ENCODE measurements around the gene ROMO1. TPM values are rescaled to one million over a fixed set of nuclear protein-coding genes. Genes with fewer than 3 reads are reported as not detected.
"Not testable (repeated sequence)": the region's sequence is repeated elsewhere in the genome, so short reads cannot be mapped to it uniquely, and the experiment has no call there.

ROMO1 gene
- total RNA-seq, 1 experiment from 2014 or later = 273 TPM

DNA sequence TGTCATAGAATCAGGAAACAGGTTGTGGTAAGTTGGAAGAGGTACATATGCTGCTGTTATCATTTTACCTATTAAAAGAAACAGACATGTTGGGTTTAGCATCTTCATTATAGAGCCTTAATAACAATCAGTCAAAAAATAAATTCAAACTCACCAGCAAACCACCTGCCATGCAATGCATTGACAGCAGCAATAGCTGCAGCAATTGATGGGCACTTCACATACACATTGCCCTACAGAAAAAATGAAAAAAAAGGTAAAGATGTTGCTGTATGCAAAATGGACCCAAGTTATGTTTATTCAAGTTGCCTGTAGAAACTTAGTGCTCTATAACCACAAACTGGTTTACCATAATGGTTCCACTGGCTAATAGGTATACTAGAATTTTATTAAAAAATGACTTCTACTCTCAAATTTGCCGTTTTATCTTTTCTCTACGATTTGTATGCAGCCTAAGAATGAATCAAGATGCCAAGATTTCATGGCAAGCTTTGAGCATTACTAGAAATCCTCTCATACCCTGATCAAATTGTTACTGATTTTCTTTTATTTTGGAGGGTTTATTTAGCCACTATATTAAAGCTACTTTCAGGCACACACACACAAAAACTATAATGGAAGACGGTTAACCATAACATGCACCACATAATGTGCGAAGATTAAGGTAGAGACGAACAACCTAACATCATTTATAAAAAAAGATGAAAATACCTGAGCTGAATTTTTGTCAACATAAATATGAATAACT is 5.5 kb downstream of the ROMO1 start:
- in situ Hi-C loops (cut with HindIII; ENCODE audit: low pct_unique_long_range_greater_than_20kb, low sequenced_read_pairs) = no loop called here
- DNase-seq (ENCODE audit: low read depth, low spot score) = no peak

GRCh38 chr20:35705894-35706293 is 6.7 kb downstream of the ROMO1 start:
- in situ Hi-C loops (cut with HindIII; ENCODE audit: low pct_unique_long_range_greater_than_20kb, low sequenced_read_pairs); DNase-seq (ENCODE audit: low read depth, low spot score): not testable (repeated sequence)

DNA sequence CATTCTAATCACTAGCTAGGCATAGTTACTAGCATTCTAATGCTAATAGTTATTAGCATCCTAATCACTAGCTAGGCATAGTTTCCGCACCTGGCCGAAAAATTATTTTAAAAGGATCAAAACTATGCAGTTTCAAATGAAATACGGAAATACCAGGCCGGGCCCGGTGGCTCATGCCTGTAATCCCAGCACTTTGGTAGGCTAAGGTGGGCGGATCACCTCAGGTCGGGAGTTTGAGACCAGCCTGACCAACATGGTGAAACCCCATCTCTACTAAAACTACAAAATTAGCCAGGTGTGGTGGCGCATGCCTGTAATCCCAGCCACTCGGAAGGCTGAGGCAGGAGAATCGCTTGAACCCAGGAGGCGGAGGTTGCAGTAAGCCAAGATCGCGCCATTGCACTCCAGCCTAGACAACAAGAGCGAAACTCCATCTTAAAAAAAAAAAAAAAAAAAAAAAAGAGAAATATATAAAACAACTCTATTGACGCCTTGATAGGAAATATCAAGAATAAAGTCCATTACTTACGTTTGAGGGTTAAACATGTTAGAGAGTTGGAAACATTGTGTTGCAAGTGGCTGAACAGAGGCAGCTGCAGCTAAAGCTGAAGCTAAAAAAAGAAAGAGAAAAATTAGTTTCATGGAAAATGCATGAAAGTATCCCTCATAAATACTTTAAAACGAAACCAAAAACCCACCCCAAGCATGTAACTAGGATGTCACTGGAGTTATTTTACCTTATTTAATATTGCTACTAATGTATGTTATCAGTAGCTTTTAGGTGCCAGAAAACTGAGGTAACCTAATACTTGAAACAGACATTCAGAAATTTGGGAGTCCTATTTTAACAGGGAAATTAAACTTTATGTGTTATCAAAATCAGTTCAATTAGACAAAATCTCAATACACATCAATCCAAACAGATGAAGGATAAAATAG is 7.7 kb downstream of the ROMO1 start:
- DNase-seq (ENCODE audit: low read depth, low spot score); in situ Hi-C loops (cut with HindIII; ENCODE audit: low pct_unique_long_range_greater_than_20kb, low sequenced_read_pairs): not testable (repeated sequence)

DNA sequence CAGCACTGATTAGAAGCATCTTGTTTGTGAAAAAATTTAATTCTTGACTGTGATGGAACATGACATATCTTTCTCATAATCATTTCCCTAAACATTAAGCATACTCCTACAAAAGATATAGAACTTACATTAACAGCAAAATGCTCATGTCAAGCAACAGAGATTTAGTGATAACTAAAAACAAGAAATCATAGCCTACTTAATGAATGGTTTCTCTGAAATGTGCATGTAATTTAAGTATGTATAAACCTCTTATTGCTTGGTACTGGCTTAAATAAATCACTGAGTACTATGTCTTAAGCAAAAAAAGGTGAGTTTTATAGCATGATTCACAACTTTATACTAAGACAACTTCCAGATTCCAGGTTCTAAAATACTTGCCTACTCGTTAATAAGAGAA is 9.3 kb downstream of the ROMO1 start:
- DNase-seq (ENCODE audit: low read depth, low spot score) = no peak
- in situ Hi-C loops (cut with HindIII; ENCODE audit: low pct_unique_long_range_greater_than_20kb, low sequenced_read_pairs) = no loop called here

DNA sequence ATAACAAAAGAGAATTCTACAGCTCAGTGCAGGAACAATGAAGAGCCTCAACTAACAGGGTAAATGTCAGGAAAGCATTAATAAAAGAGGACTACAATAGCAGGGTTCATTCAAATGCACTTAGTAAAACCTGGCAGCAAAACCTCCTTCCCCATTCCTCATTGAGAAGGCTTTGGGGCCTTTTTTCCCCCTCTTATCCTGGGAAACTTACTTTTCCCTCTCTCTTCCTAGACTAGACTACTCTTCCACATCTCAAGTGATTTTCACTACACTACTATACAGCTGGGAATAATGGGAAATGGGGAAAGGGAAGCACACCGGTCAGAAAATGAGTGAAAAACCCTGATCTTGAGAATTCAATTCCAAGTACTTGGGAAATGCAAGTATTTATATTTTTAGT is 10.1 kb downstream of the ROMO1 start:
- DNase-seq (ENCODE audit: low read depth, low spot score) = peak; percentile 30
- in situ Hi-C loops (cut with HindIII; ENCODE audit: low pct_unique_long_range_greater_than_20kb, low sequenced_read_pairs) = no loop called here

DNA sequence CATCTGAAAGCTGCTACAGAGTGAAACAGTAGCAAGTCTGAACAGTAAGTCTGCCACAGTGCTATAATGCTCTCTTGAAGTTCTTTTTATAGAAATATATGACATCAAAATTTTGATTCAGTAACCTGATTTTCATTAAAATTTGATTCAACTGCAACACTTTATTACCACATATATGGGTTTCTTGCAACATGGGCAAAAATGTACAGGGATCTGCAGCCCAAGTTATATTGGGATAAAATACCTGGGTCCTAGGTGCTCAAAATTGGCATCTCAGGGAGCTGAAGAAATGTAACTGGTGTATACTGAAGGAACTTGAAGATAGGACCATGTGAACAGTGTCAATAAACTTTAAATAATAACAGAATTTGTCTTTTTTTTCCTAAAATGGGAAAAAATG is 10.8 kb downstream of the ROMO1 start:
- in situ Hi-C loops (cut with HindIII; ENCODE audit: low pct_unique_long_range_greater_than_20kb, low sequenced_read_pairs) = no loop called here
- DNase-seq (ENCODE audit: low read depth, low spot score) = no peak

- in situ Hi-C loops (cut with HindIII; ENCODE audit: low pct_unique_long_range_greater_than_20kb, low sequenced_read_pairs) = no loop called here
- DNase-seq (ENCODE audit: low read depth, low spot score) = no peak
These were observed 11.8 kb downstream of the ROMO1 start for GRCh38 chr20:35710884-35711587.

DNA sequence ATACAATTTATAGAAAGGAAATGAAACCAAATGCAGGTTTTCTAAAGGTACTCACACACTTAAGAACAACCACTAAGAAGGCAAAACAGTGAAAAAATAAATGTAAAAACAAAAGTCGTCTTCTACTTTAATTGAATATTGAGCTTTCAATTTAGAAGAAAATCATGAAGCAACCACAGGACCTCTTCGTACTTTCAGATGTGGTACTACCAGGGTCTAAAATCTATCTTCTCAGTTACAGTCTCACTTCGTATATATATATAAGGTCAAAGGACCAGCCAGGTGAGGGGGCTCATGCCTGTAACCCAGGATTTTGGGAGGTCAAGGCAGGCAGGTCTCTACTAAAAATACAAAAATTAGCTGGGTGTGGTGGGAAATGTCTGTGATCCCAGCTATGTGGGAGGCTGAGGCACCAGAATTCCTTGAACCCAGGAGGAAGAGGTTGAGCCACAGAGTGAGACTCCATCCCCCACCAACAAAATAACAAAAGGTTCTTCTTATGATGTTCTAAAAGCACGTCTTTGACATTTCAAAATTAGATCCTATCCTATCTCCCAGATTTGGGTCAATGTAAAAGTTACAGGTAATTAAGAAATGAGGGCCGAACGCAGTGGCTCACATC is 12.5 kb downstream of the ROMO1 start:
- in situ Hi-C loops (cut with HindIII; ENCODE audit: low pct_unique_long_range_greater_than_20kb, low sequenced_read_pairs) = no loop called here
- no peak for DNase-seq (ENCODE audit: low read depth, low spot score)

DNA sequence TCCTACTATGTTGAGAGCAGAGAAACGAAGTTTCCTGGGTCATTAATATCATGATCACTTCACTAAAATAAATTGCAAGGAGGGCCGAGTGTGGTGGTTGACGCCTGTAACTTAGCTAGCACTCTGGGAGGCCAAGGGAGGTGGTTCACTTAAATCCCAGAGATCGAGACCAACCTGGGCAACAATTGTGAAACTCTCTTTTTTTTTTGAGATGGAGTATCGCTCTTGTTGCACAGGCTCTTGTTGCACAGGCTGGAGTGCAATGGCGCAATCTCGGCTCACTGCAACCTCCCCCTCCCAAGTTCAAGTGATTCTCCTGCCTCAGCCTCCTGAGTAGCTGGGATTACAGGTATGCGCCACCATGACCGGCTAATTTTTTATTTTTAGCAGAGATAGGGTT is 13.9 kb downstream of the ROMO1 start:
- in situ Hi-C loops (cut with HindIII; ENCODE audit: low pct_unique_long_range_greater_than_20kb, low sequenced_read_pairs); DNase-seq (ENCODE audit: low read depth, low spot score): not testable (repeated sequence)

DNA sequence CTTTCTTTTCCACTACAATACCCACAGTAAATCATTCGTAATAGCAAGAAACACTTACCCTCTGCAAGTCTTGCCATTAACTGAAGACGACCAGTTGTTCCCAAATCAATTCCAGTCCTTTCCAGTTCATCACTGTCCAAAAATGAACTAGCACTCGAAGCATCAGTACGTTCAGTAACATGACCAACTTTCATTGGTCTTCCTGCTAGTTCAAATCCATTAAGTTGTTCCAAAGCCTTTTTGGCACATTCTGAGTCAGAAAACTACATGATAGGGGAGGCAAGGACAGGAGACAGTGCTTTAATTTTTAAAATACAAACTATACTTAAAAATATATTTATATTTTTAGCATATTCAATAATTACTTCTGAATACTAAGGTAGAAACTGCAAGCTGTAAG is 14.9 kb downstream of the ROMO1 start:
- no peak for DNase-seq (ENCODE audit: low read depth, low spot score)
- in situ Hi-C loops (cut with HindIII; ENCODE audit: low pct_unique_long_range_greater_than_20kb, low sequenced_read_pairs) = no loop called here

DNA sequence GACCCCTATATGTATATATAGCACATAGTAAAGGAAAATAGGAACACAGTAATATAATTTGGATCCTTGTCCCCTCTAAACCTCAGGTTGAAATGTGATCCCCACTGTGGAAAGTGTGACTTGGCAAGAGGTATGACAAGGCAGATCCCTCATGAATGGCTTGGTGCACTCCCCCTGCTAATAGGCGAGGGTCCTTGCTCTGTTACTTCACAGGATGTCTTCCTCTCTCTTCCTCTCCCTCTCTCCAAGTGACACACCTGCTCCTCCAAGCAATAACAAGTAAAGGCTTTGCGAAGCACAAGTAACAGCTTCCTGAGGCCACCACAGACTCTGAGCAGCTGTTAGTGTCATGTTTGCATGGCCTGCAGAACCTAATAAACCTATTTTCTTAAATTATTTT is 16.4 kb downstream of the ROMO1 start:
- in situ Hi-C loops (cut with HindIII; ENCODE audit: low pct_unique_long_range_greater_than_20kb, low sequenced_read_pairs) = no loop called here
- DNase-seq (ENCODE audit: low read depth, low spot score) = no peak

- in situ Hi-C loops (cut with HindIII; ENCODE audit: low pct_unique_long_range_greater_than_20kb, low sequenced_read_pairs) = no loop called here
- DNase-seq (ENCODE audit: low read depth, low spot score) = no peak
These were observed 17.1 kb downstream of the ROMO1 start for GRCh38 chr20:35716330-35716729.

DNA sequence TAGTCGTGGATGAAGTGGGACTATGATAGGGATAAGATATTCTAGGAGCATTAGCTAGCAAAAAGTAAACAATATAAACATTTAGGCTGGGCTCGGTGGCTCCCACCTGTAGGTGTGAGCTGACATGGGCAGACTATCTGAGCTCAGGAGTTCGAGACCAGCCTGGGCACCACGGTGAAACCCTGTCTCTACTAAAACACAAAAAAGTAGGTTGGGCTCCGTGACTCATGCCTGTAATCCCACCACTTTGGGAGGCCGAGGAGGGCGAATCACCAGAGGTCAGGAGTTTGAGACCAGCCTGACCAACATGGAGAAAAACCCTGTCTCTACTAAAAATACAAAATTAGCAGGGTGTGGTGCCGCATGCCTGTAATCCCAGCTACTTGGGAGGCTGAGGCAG is 19.1 kb downstream of the ROMO1 start:
- DNase-seq (ENCODE audit: low read depth, low spot score); in situ Hi-C loops (cut with HindIII; ENCODE audit: low pct_unique_long_range_greater_than_20kb, low sequenced_read_pairs): not testable (repeated sequence)

- in situ Hi-C loops (cut with HindIII; ENCODE audit: low pct_unique_long_range_greater_than_20kb, low sequenced_read_pairs) = no loop called here
- no peak for DNase-seq (ENCODE audit: low read depth, low spot score)
These were observed 19.9 kb downstream of the ROMO1 start for GRCh38 chr20:35718972-35719635.

- in situ Hi-C loops (cut with HindIII; ENCODE audit: low pct_unique_long_range_greater_than_20kb, low sequenced_read_pairs) = no loop called here
These were observed 20.5 kb downstream of the ROMO1 start for GRCh38 chr20:35719717-35720116.

DNA sequence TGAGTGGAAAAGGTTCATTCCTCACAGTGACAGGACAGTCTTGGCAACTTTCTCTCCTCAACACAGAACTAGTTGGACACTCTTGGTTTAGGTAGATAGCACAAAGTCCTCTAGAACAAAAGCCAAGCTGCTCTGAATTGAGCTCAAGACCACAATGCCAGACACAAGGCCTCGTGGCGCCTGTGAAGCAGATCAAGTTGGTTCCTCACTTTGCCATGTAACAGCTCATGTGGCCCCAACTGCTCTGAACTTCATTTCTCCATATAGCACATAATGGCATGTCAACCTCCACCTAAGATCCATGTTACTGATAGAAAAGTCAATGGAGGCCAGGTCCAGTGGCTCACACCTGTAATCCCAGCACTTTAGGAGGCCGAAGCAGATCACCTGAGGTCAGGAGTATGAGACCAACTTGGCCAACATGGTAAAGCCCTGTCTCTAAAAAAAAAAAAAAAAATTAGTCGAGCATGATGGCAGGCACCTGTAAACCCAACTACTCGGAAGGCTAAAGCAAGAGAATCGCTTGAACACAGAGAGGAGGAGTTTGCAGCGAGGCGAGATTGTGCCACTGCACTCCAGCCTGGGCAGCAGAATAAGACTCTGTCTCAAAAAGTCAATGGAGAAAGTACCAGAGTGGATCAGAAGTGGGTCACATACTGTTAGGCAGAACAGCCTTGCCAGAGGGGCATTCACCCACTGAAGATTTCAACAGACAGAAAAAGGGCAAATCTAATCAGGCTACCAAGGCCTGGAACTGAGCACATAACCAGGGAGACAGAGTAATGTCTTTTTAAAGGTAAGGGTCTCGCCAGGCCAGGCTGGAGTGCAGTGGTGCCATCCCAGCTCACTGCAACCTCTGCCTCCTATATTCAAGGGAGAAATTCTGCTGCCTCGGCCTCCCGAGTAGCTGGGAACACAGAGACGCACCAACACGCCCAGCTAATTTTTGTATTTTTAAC is 21.2 kb downstream of the ROMO1 start:
- in situ Hi-C loops (cut with HindIII; ENCODE audit: low pct_unique_long_range_greater_than_20kb, low sequenced_read_pairs) = no loop called here
- no peak for DNase-seq (ENCODE audit: low read depth, low spot score)

More at GRCh38 chr20:35719717-35720116, 20.5 kb downstream of the ROMO1 start:
- DNase-seq (ENCODE audit: low read depth, low spot score) = no peak
